IMR-90 (cell line): ENCODE results near the gene SH3RF2. TPM values are rescaled to one million over a fixed set of nuclear protein-coding genes. Genes with fewer than 3 reads are reported as not detected.
A peak's percentile ranks its signal among the peaks of the same experiment; 100 is the strongest.

Source experiments
- ATAC-seq: fragments of 200-7000 bp; cut with Tn5 transposase; 2 replicates; pipeline ENCODE4 v1.9.1; 2020; ENCODE audit warnings: low read depth, mild to moderate bottlenecking, moderate library complexity
- BruUV-seq: library from RNA; stranded (reverse); fragments of 400-500 nt; replicated peaks from 2 replicates; lab custom pipeline; 2021; lab: Mats Ljungman, UMichigan
- CTCF ChIA-PET: fragments of 300-600 bp; formaldehyde crosslinking; extraction: SDS; loops from one replicate; lab custom pipeline; 2021; ENCODE audit warnings: antibody characterized with exemption; lab: Yijun Ruan, JAX
- POLR2A ChIA-PET: fragments of 300-600 bp; sonication (Branson Sonifier 250); formaldehyde crosslinking; loops from one replicate; lab custom pipeline; 2022; ENCODE audit warnings: antibody characterized with exemption; ENCODE audit not compliant: unreplicated experiment; lab: Charles Lee
- DNase-seq: peaks from one replicate; pipeline ENCODE4 v3.0.0; 2013
- H2AFZ ChIP-seq: replicated peaks from 2 replicates; pipeline ENCODE3; 2013; ENCODE audit warnings: low read length, mild to moderate bottlenecking; ENCODE audit not compliant: poor library complexity
- H2AK5ac ChIP-seq: 2 replicates; pipeline ENCODE4 v1.6.1; 2013; ENCODE audit warnings: low read depth, low read length, inconsistent platforms
- H2AK9ac ChIP-seq: replicated peaks from 2 replicates; pipeline ENCODE3; 2013; ENCODE audit warnings: mild to moderate bottlenecking, low read depth, low read length, moderate library complexity; ENCODE audit not compliant: poor library complexity
- H2BK120ac ChIP-seq: 2 replicates; pipeline ENCODE4 v1.6.1; 2013; ENCODE audit warnings: low read depth, low read length, inconsistent platforms
- H2BK15ac ChIP-seq: 3 replicates; pipeline ENCODE4 v1.6.1; 2013; ENCODE audit warnings: low read depth, low read length, inconsistent platforms
- H2BK20ac ChIP-seq: 2 replicates; pipeline ENCODE4 v1.6.1; 2013; ENCODE audit warnings: low read depth, mild to moderate bottlenecking, inconsistent platforms, low read length, moderate library complexity
- H2BK5ac ChIP-seq: 2 replicates; pipeline ENCODE4 v1.6.1; 2013; ENCODE audit warnings: mild to moderate bottlenecking, low read depth, low read length, inconsistent platforms; ENCODE audit not compliant: poor library complexity, severe bottlenecking
- H3K14ac ChIP-seq: replicated peaks from 2 replicates; pipeline ENCODE4 v1.6.1; 2013; ENCODE audit warnings: low read depth, low read length, inconsistent platforms
- H3K18ac ChIP-seq: 2 replicates; pipeline ENCODE4 v1.6.1; 2013; ENCODE audit warnings: low read depth, low read length, control low read depth
- H3K23ac ChIP-seq: 2 replicates; pipeline ENCODE4 v1.6.1; 2013; ENCODE audit warnings: low read depth, low read length, inconsistent platforms
- H3K27ac ChIP-seq: 2 replicates; pipeline ENCODE4 v1.5.1; 2013; ENCODE audit warnings: mild to moderate bottlenecking, control low read depth, low read length; ENCODE audit not compliant: insufficient read depth
- H3K27me3 ChIP-seq: 2 replicates; pipeline ENCODE4 v1.6.1; 2013; ENCODE audit warnings: low read length; ENCODE audit not compliant: control insufficient read depth, insufficient read depth
- H3K36me3 ChIP-seq: 2 replicates; pipeline ENCODE4 v1.6.1; 2013; ENCODE audit warnings: low read length, mixed read lengths; ENCODE audit not compliant: control insufficient read depth, insufficient read depth
- H3K4ac ChIP-seq: 2 replicates; pipeline ENCODE4 v1.6.1; 2013; ENCODE audit warnings: low read depth, low read length, inconsistent platforms
- H3K4me1 ChIP-seq: 2 replicates; pipeline ENCODE4 v1.6.1; 2013; ENCODE audit warnings: low read length, mixed read lengths; ENCODE audit not compliant: control insufficient read depth, insufficient read depth
- H3K4me2 ChIP-seq: 2 replicates; pipeline ENCODE4 v1.6.1; 2013; ENCODE audit warnings: low read depth, mild to moderate bottlenecking, control low read depth, low read length, moderate library complexity
- H3K4me3 ChIP-seq: 2 replicates; pipeline ENCODE4 v1.5.1; 2013; ENCODE audit warnings: low read depth, mild to moderate bottlenecking, control low read depth, low read length, moderate library complexity; ENCODE audit not compliant: insufficient read depth
- H3K56ac ChIP-seq: 2 replicates; pipeline ENCODE4 v1.6.1; 2013; ENCODE audit warnings: low read length, inconsistent platforms; ENCODE audit not compliant: insufficient read depth; ENCODE audit errors: extremely low read depth
- H3K79me1 ChIP-seq, 2 experiments: 2 replicates each; pipeline ENCODE4 v1.6.1; 2013; ENCODE audit warnings: low read length in 2 of 2, inconsistent platforms in 1 of 2, low read depth in 1 of 2
- H3K9ac ChIP-seq: 2 replicates; pipeline ENCODE4 v1.6.1; 2013; ENCODE audit warnings: low read depth, low read length, control low read depth
- H3K9me1 ChIP-seq: 2 replicates; pipeline ENCODE4 v1.6.1; 2013; ENCODE audit warnings: low read length, inconsistent platforms; ENCODE audit not compliant: insufficient read depth
- H3K9me3 ChIP-seq: 2 replicates; pipeline ENCODE4 v1.6.1; 2013; ENCODE audit warnings: low read length; ENCODE audit not compliant: control insufficient read depth, insufficient read depth
- H4K20me1 ChIP-seq: 2 replicates; pipeline ENCODE4 v1.6.1; 2013; ENCODE audit warnings: low read length, inconsistent platforms; ENCODE audit not compliant: insufficient read depth
- H4K5ac ChIP-seq: 2 replicates; pipeline ENCODE4 v1.6.1; 2013; ENCODE audit warnings: mild to moderate bottlenecking, low read depth, low read length, control low read depth
- H4K8ac ChIP-seq, 2 experiments: 2 replicates each; pipeline ENCODE4 v1.6.1; 2013; ENCODE audit warnings: low read depth in 2 of 2, low read length in 2 of 2, control low read depth in 1 of 2, inconsistent platforms in 1 of 2
- H4K91ac ChIP-seq: 2 replicates; pipeline ENCODE4 v1.6.1; 2013; ENCODE audit warnings: low read depth, low read length, inconsistent platforms; ENCODE audit not compliant: insufficient read depth
- BHLHE40 ChIP-seq: fragments of 150-350 bp; IDR thresholded peaks from 2 replicates; pipeline ENCODE4 v1.6.1; 2016; ENCODE audit warnings: mild to moderate bottlenecking, low read depth, low read length
- CEBPB ChIP-seq: IDR thresholded peaks from 2 replicates; pipeline ENCODE4 v1.6.1; 2012; ENCODE audit warnings: low read depth, low read length, improper control_type of control experiment
- CHD1 ChIP-seq: IDR thresholded peaks from 2 replicates; pipeline ENCODE4 v1.6.1; 2012; ENCODE audit warnings: low read depth, low read length, improper control_type of control experiment
- NFE2L2 ChIP-seq: fragments of 150-350 bp; IDR thresholded peaks from 2 replicates; pipeline ENCODE4 v1.6.1; 2016; ENCODE audit warnings: low read depth, mild to moderate bottlenecking, low read length
- RAD21 ChIP-seq: IDR thresholded peaks from 2 replicates; pipeline ENCODE4 v1.6.1; 2012; ENCODE audit warnings: low read length, improper control_type of control experiment
- RCOR1 ChIP-seq: IDR thresholded peaks from 2 replicates; pipeline ENCODE4 v1.6.1; 2012; ENCODE audit warnings: mild to moderate bottlenecking, low read length, improper control_type of control experiment; ENCODE audit not compliant: insufficient replicate concordance
- WGBS, 2 experiments: methylation state at CpG; one replicate each; pipeline versions ENCODE4 v1.1.5 to v1.1.7; 2013; ENCODE audit warnings: missing lambda C conversion rate in 2 of 2; ENCODE audit not compliant: insufficient read length in 1 of 2; ENCODE audit errors: extremely low coverage in 2 of 2; 5-methylcytosine and 5-hydroxymethylcytosine counted together
- dilution Hi-C: fragments of 300-500 bp; cut with HindIII; formaldehyde crosslinking; loops from one replicate; pipeline ENCODE4 v1.14.3; 2018; ENCODE audit warnings: low sequenced_read_pairs; ENCODE audit not compliant: unreplicated experiment
- in situ Hi-C: fragments of 300-500 bp; cut with MboI; formaldehyde crosslinking; loops from 3 replicates; pipeline ENCODE4 v1.14.3; 2019; ENCODE audit warnings: low sequenced_read_pairs, inconsistent platforms, mixed read lengths
- intact Hi-C: fragments of 100-400 bp; cut with micrococcal nuclease; formaldehyde crosslinking; loops from 2 replicates; pipeline ENCODE4 v1.10.0; 2022
- polyA plus RNA-seq, 3 experiments: library from polyadenylated mRNA; depleted of rRNA; stranded (reverse); fragments of >200 nt; gene quantifications; 2 replicates each; pipeline ENCODE4 v1.2.3, GENCODE V29; 2012; ENCODE audit warnings: low replicate concordance in 1 of 3
- total RNA-seq: library from RNA; depleted of rRNA; stranded (reverse); fragments of >200 nt; gene quantifications from 2 replicates; pipeline ENCODE4 v1.2.3, GENCODE V29; 2012
- TF ChIP-seq, protein P1 (sequence below): fragments of 150-350 bp; IDR thresholded peaks from 2 replicates; pipeline ENCODE4 v1.6.1; 2016; ENCODE audit warnings: low read depth, mild to moderate bottlenecking, low read length, moderate library complexity, borderline replicate concordance
- TF ChIP-seq, protein P2 (sequence below): conservative IDR thresholded peaks from 2 replicates; pipeline ENCODE4 v1.5.1; 2012; ENCODE audit warnings: mild to moderate bottlenecking, low read depth, low read length, improper control_type of control experiment
- TF ChIP-seq, protein P3 (sequence below): fragments of 150-350 bp; IDR thresholded peaks from 2 replicates; pipeline ENCODE4 v1.6.1; 2017; ENCODE audit warnings: mild to moderate bottlenecking, antibody characterized with exemption, low read length, low read depth

The SH3RF2 gene
- total and polyA plus RNA-seq, 2 of the 4 experiments (the other 2 are of a cell fraction), result 1.3 to 1.7 TPM

DNA sequence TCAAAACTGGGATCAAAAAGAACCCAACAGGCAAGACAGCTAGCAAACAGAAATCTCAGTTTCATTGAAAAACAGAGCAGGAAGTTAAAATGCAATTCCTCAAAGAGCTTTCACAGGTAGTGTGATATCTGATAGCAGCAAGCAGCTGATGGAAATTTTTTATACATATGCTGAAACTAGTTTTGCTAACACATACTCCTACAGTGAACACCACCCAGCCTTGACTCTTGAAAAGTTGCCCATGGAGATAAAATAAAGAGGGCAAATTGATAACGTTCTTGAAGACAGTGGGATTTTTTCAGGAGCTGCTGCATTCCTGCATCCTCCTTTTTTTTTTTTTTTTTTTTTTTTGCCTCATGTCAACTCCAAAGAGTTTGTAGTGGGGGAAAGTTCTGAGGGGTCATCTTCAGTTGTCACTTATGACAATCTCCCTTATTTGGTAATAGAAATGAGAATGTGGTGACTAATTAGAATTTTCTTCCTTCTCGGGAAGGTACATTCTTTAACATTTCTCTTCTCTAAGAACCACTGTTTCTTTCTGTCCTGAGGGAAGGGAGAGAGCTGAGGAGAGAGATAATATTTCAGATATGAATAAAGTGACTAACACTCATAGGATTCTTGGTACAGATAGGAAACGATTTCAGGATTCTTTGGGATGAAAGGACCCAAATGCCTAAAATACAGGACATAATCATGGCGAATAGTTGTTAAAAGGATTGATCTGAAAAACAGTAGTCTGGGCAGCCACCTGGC lies 24.6 kb downstream of the SH3RF2 start:
- H3K27me3 ChIP-seq, result no peaks in the 10 kb centered on the region
- H3K9ac ChIP-seq, result no peak overlapping the region
- H3K4me1 ChIP-seq, result no peaks in the 10 kb centered on the region; the same call in 1 of the 2 replicates
- H3K56ac ChIP-seq, result no peak overlapping the region
- no peaks in the 10 kb centered on the region for H3K9me3 ChIP-seq
- H2BK120ac ChIP-seq, result no peak overlapping the region
- DNase-seq (peak; percentile 30), ATAC-seq (peak; percentile 49)
- H2BK15ac ChIP-seq, result no peak overlapping the region
- H3K4me3 ChIP-seq, result no peak overlapping the region
- H4K5ac ChIP-seq, result no peak overlapping the region
- dilution Hi-C loops, result no loop called here
- no peaks in the 10 kb centered on the region for H3K36me3 ChIP-seq
- no peak overlapping the region for H2BK20ac ChIP-seq
- TF ChIP-seq, protein P1, sequence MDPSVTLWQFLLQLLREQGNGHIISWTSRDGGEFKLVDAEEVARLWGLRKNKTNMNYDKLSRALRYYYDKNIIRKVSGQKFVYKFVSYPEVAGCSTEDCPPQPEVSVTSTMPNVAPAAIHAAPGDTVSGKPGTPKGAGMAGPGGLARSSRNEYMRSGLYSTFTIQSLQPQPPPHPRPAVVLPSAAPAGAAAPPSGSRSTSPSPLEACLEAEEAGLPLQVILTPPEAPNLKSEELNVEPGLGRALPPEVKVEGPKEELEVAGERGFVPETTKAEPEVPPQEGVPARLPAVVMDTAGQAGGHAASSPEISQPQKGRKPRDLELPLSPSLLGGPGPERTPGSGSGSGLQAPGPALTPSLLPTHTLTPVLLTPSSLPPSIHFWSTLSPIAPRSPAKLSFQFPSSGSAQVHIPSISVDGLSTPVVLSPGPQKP, result no peak
- no peak for TF ChIP-seq CHD1
- no peak for TF ChIP-seq RCOR1
- TF ChIP-seq, protein P2, sequence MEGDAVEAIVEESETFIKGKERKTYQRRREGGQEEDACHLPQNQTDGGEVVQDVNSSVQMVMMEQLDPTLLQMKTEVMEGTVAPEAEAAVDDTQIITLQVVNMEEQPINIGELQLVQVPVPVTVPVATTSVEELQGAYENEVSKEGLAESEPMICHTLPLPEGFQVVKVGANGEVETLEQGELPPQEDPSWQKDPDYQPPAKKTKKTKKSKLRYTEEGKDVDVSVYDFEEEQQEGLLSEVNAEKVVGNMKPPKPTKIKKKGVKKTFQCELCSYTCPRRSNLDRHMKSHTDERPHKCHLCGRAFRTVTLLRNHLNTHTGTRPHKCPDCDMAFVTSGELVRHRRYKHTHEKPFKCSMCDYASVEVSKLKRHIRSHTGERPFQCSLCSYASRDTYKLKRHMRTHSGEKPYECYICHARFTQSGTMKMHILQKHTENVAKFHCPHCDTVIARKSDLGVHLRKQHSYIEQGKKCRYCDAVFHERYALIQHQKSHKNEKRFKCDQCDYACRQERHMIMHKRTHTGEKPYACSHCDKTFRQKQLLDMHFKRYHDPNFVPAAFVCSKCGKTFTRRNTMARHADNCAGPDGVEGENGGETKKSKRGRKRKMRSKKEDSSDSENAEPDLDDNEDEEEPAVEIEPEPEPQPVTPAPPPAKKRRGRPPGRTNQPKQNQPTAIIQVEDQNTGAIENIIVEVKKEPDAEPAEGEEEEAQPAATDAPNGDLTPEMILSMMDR, result no peak
- no peak for TF ChIP-seq RAD21
- TF ChIP-seq, protein P3, sequence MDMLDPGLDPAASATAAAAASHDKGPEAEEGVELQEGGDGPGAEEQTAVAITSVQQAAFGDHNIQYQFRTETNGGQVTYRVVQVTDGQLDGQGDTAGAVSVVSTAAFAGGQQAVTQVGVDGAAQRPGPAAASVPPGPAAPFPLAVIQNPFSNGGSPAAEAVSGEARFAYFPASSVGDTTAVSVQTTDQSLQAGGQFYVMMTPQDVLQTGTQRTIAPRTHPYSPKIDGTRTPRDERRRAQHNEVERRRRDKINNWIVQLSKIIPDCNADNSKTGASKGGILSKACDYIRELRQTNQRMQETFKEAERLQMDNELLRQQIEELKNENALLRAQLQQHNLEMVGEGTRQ, result no peak
- TF ChIP-seq CEBPB, result no peak
- TF ChIP-seq NFE2L2, result no peak
- TF ChIP-seq BHLHE40, result no peak
- POLR2A ChIA-PET, result no interaction called here
- no peak overlapping the region; the same call in 1 of the 2 replicates for H3K4ac ChIP-seq
- no peak overlapping the region for H3K18ac ChIP-seq
- H3K14ac ChIP-seq, result no peak overlapping the region
- H3K79me1 ChIP-seq, result no peaks in the 10 kb centered on the region
- BruUV-seq, result no TSS peak
- H4K8ac ChIP-seq, result 0 out of 4 replicates have a peak overlapping the region, but pooled peaks of 1 of the 2 experiments have one; percentile 3
- no peak overlapping the region for H2AK9ac ChIP-seq
- H3K27ac ChIP-seq, result no peak overlapping the region
- 73% methylated on average over 2 of the region's 4 CpGs; no CpG with 5 or more reads in 1 of the 2 experiments for WGBS, 2 experiments
- CTCF ChIA-PET, result interaction anchor here (1.2 kb wide), 1 partner anchor 10 kb away, joined by 3 read pairs; no protein-coding TSS in a partner anchor
- in situ Hi-C loops, result no loop called here
- no peaks in the 10 kb centered on the region for H3K9me1 ChIP-seq
- intact Hi-C loops, result no loop called here
- no peak overlapping the region for H2AFZ ChIP-seq
- no peak overlapping the region for H2AK5ac ChIP-seq
- no peak overlapping the region; the same call in 1 of the 2 replicates for H4K91ac ChIP-seq
- no peak overlapping the region for H3K4me2 ChIP-seq
- no peak overlapping the region for H3K23ac ChIP-seq
- no peaks in the 10 kb centered on the region for H4K20me1 ChIP-seq
- H2BK5ac ChIP-seq, result no peak overlapping the region
